HG02588 (cell line): ENCODE measurements around the gene TMEM117.
A peak's percentile ranks its signal among the peaks of the same experiment; 100 is the strongest.

ENCODE experiments used
- ATAC-seq: cut with Tn5 transposase; IDR thresholded peaks from one replicate; pipeline ENCODE4 v1.9.1; 2021; ENCODE audit warnings: mild to moderate bottlenecking, moderate library complexity; ENCODE audit not compliant: unreplicated experiment

Gene TMEM117

DNA sequence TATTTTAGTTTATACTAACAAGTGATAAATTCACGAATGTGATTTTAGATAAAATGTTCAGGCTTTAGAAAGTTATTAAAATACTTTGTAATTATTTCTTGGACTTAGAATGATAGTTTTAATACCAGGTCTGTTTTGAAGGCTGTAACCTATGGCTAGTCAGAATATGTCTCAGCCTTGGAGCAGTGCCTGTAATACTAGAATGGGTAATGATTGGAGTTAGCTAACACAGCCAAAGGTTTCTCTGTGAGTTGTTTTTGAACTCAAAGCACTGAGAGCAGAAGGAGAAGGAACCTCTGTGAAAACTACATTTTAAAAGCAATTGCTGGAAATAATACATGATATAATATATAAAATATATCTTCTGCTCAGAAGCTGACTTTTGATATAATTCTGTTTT is 110.1 kb downstream of the TMEM117 start:
- no peak for ATAC-seq

DNA sequence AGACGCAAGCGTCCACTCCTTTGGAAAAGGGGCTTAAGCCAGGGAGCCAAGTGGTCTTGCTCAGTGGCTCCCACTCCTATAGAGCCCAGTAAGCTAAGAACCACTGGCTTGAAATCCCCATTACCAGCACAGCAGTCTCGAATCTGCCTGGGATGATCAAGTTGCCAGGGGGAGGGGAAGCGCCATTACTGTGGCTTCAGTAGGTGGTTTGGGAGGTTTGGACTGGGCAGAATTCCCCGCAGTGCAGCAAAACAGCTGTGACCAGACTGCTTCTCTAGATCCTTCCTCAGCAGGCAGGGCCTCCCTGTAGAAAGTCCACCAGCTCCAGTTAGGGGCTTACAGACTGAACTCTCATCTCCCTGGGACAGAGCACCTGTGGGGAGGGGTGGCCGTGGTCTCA is 115.4 kb downstream of the TMEM117 start:
- ATAC-seq: no peak

DNA sequence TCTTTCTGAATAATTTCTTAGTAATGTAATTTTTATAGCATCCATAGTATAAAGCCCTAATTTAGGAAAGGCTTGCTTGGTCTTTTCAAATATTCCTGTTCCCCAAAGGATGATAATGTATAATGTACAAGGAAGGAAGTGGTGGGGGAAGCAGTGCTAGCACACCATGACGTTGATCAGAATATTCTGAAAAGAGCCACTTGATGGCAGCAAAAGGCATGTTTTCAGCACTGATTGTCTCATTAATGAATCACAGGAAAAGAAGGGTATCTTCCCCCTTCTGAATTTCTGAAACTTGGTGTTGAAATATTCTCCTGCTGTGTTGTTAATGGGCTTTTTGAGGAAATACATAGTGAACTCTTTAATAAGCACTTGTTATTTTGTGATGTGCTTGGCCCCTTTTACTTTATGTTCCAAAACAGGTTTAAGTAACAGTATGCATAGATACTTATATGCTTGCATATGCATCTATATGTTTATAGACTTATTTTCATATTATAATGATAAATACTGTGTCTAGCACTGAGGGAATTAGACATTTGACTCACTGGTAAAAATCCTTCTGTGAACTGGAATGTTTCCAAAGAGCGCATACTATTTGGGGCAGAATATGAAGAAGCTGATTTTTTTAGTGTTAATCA is 122.0 kb downstream of the TMEM117 start:
- peak; percentile 89 for ATAC-seq

DNA sequence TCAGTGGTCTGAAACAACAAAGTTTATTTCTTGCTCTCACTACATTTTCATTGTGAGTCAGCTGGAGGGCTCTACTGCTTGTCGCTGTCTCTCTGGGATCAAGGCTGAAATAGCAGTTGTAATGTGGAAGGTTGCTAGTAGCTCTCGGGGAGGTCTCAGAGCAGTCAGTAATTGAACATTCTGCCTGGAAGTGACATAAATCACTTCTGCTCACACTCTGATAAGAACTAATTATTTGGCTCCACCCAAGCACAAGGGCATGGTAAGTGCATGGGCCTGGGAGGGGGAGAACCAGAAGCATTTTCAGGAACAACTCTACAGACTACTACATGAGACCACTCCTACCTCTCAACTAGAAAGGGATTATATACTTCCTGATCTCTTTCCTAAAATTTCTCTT is 128.2 kb downstream of the TMEM117 start:
- ATAC-seq: no peak

DNA sequence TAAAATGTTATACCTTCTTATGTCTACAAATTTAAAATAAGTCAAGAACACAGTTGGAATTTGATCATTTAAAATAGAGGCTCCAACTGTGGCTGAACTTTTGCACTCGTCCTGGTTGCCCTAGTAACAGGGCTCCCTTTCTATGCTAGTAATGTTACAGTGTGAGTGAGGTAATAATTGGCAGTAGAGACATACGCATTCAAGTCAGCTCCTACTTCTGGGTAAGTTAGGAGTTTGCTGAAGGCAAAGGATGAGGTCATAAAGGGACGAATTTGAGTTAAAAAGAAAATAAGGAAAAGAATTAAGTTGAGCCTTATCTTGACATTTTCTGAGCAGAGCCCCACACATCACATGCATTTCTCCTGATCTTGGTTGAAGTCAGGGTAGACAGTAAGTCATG is 129.1 kb downstream of the TMEM117 start:
- ATAC-seq: no peak

DNA sequence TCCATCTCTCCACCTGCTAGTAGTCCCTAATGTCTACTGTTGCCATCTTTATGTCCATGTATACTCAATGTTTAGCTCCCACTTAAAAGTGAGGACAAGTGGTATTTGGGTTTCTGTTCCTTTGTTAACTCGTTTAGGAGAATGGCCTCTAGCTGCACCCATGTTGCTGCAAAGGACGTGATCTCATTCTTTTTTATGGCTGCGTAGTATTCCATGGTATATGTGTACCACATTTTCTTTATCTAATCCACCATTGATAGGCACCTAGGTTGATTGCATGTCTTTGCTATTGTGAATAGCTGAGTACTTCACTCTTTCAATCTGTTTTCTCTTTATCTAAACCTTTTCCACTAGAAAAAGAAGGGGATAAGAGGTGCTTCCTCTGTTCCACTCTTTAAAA is 130.0 kb downstream of the TMEM117 start:
- no peak for ATAC-seq

DNA sequence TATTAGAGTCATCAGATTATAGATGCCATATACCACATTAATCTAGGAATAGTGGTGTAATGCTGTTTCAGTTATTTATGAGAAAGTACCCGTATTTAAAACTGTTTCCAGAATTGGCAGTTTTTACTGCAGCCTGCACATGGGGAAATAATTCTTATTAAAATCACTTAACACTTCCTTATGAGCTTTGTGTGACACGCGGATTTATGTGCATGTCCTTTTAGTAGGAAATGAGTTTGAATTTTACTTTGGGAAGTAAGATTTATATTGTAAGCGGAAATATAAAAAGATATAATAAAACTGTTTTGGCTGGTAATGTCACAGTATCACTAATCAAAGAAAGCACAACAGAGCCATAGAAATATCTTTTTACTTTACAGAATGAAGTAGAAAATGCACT is 132.9 kb downstream of the TMEM117 start:
- no peak for ATAC-seq

DNA sequence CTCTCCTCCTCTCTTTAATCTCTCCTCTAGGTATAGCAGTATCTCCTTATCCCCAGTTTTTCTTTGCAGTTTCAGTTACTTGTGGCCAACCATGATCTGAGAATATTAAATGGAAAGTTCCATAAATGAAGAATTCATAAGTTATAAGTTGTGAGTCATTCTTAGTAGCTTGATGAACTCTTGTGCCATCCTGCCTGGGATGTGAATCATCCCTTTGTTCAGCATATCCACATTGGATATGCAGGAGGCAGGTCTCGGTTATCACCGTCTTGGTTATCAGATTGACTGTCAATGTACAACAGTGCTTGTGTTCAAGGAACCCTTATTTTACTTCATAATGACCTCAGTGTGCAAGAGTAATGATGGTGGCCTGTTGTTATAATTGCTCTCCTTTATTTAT is 134.0 kb downstream of the TMEM117 start:
- ATAC-seq: no peak

DNA sequence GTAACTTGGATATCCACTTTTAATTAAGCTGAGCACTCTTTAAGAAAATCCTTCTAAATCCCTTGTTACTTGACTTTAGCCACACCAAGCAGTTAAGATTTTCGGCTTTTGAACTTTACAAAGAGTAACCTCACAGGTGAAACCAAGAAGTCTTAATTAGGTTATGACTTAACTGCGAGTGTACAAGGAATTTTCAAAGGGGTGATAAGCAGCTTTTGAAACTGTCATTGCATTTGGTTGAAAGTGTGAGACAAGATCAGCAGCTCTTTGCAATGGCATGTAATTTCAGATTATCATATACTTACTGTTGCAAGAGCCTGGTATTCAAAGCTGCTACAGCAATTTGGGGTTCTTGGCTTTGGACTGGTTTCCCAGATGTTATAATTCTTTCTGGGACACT is 137.5 kb downstream of the TMEM117 start:
- no peak for ATAC-seq

DNA sequence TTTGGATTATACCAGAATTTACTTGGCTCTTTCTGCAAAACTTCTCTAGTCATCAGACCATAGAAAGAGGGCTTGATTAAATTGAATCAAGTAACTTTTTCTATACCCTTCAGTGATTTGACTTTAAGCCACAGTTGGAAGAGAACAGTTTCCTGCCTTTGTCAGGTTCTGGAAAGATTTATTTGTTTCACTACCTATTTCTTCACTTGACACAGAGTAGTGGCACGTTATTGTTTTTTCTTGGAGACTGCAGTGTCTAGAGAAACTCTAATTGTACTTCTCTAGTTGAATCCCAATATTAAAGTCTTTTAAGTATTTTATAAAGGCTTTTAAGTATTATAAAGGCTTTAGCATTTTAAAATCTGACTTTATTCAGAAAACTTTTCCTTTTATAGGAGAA is 138.1 kb downstream of the TMEM117 start:
- ATAC-seq: no peak

DNA sequence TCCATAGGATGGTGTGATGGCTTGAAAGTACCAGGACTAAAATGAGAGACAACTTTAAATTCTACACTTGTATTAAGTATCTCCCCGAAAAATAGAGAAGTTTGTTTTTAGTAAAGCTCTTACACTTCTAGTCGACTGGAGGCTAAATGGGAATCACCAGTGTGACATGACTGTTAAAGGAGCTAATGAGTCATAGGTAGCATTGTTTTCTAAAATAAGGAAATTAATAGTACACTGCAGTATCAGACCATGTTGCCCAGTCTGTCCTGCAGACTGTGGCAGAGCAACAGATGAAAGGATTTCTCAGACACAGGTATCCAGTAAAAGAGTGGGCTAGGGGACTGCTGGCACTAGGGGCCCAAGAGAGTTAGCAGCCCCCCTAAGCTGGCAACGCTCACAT is 140.1 kb downstream of the TMEM117 start:
- no peak for ATAC-seq

DNA sequence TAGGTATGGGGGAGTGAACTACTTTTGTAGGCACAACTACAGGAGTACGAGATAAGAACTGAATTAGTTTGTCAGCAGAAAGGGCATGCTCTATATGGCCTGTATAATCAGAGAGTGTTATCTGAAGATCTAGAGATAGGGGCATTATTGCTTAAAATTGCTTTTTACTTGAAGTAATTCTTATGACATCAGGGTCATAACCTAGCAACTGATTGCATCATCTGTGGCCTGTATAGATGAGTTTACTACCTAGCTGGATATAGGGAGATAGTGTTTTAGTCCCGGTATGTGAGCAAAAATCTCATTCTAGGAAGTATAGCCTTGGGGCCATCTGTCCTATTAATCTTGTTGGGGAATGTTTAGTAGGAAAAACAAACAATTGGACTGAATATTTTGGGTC is 142.7 kb downstream of the TMEM117 start:
- ATAC-seq: no peak

DNA sequence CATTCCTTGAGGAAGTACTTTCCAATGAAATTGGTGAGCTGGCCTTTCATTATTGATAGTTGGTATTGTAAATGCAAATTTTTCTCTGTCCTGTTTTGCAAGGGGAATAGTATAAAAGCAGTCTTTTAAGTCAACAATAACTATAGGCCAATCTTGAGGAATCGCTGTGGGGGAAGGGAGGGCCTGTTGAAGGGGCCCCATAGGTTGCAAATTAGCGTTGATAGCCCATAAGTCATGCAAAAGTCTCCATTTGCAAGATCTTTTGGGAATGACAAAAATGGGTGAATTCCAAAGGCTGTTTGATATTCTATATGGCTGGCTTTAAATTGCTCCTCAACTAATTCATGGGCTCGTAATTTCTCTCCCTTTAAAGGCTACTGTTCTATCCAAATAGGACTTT is 143.6 kb downstream of the TMEM117 start:
- no peak for ATAC-seq

DNA sequence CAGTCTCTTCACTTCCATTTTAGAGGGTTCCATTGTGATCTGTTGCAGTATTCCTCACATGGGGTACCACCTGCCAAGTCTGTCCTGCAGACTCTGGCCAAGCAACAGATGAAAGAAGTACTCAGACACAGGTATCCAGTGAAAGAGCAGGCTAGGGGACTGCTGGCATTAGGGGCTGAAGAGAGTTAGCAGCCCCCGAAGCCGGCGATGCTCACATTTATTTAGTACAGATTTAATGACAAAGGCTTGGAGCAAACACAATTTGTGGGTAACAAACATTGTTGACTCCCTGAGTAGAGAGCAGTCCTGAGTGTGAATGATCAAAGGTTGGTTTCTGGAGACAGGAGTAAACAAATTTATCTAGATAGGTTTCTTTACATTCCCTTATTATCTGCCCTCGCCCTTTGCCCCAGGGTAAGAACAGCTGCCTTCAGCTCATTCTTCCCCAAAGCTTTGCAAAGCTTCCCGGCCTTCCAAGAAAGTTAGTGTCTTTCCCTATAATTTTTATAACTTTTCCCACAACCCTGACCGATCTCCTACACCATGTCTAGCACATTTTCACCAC is 144.8 kb downstream of the TMEM117 start:
- ATAC-seq: no peak

DNA sequence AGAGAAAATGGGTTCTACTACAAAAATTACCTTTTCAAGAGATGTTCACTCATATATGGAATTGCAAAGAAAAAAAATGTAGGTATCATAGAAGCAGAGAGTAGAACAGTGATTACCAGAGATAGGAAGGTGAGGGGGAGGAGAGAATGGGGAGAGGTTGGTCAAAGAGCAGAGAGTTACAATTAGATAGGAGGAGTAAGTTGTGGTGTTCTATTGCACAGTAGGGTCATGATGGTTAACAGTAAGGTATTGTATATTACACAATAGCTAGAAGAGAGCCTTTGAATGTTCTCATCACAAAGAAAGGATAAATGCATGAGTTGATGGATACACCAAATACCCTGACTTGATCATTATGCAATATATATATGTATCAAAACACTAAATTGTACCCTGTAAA is 145.8 kb downstream of the TMEM117 start:
- ATAC-seq: no peak

DNA sequence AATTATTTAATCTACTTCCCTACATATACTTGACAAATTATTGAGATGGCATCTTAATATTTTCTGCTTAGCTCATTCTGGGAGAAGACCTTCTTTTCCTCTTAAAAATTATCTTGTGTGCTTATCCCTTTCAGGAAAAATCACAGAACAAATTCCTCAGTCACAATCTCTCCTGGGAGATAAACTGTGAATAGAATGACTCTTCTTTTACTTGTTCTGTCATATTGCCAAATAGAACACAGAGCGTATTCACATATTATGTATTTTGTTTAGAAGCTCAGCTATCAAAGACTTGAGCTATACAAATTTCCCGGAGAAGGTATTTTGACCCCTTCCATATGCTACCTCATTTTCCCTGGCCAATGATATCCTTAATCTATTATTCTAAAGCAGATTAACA is 146.7 kb downstream of the TMEM117 start:
- ATAC-seq: no peak

DNA sequence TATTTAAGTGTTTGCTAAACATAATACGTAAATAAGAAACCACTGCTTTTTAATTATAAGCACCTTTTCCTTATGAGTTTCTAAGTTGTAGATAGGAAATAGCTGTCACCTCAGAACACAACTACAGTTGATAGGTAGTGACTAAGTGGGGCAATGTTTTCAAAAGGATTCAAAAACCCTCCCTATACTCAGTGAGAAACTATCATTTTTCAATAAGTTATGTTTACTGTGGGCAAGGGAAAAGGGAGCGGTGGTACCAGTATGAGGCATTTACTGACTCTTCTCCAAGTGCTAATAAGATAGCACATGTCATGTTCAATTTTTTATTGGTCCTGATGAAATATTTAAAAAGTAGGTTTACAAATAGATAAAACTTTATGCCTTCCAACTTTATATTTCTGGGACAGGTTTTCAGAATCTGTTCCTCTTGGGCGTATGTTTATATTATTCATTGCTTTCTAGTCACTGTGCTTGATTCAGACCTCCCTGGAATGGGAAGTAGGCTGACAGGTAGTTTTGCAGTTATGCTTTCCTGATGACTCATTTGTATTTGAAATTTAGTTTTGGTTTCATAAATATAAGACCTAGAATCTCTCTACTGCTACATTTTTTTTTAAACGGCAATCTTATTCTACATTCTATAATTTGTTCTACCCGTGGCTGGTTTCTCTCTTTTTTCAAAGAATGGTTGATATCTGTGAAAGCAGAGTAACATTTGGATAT is 153.1 kb downstream of the TMEM117 start:
- peak; percentile 94 for ATAC-seq

DNA sequence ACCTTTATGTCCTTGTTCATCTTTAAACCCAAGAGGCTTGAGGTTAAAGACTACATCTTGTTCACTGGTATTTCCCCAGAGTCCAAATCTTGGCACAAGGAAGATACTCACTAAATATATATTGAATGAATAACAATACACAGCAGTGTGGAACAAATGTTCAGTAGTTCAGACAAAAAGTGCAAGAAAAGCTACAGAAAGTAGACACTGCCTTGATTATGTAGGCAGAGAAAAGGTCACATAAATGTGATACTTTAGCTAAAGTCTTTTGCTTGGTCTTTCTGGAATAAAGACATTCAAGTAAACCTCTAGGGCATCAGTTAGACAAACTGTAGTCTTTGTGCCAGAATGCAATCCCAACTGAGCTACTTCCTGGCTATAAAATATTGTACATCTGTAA is 157.0 kb downstream of the TMEM117 start:
- ATAC-seq: no peak

DNA sequence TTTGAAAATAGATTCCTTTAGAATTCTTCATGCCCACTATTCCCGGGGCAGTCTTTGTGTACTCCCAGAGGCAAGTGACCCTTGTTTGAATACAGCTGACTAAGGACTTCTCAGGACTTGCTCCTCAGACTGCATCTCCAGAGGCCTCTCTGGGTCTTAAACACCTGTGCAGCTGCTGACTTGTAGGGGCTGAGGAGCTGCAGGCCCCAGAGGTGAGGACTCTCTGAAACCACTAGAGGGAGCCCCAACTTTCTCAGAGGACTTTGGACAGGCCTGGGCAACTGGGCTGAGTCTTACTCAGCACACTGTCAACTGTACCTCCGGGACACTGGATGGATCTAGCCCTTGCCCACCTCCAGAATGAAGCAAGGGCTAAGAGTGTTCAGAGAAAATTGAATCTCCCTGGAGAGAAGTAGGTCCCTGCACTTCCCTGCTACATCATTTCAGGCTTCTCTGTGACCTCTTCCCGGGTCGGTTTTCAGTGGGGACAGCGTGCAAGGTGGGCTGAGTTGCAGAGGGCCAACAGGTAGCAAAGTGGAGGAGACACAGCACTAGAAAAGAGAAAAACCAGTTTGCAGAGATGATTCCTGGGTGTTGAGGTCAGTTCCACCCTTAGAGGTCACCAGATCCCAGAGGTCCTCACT is 164.6 kb downstream of the TMEM117 start:
- peak; percentile 96 for ATAC-seq

DNA sequence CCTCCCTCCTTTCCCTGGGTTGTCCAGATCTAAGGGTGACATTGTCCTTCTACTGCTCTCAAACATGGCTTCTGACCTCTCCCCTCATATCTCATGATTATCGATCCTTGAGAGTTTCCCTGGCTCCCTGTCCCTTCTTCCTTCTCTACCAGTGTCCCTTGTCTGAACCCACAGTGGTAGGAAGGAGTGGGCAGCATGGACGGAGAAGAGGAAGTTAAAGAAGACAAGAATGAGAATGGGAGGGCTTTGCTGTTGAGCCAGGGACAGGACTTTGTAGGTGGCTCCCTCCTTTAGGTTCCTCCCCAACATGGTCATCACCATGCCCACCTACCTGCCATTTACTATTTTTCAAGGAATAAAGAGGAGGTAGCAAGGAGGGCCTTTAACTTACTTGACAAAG is 166.7 kb downstream of the TMEM117 start:
- no peak for ATAC-seq

DNA sequence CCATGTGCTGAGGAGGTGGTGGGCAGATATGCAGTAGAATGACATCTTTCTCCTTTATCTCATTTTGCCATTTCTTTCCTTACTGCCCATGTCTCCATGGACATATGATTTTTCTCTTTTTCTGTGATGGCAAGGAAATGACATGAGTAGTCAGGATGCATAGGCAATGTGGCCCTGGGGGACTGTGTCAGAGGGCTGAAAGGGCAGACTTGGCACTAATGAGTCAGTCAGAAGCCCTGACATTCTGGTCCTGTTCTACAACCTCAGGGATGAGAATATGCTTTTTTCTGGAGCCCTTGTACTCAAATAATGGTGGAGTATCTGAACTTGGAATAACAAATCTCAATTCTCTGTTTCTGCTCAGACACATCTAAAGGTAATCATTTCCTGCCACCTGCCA is 167.8 kb downstream of the TMEM117 start:
- no peak for ATAC-seq

DNA sequence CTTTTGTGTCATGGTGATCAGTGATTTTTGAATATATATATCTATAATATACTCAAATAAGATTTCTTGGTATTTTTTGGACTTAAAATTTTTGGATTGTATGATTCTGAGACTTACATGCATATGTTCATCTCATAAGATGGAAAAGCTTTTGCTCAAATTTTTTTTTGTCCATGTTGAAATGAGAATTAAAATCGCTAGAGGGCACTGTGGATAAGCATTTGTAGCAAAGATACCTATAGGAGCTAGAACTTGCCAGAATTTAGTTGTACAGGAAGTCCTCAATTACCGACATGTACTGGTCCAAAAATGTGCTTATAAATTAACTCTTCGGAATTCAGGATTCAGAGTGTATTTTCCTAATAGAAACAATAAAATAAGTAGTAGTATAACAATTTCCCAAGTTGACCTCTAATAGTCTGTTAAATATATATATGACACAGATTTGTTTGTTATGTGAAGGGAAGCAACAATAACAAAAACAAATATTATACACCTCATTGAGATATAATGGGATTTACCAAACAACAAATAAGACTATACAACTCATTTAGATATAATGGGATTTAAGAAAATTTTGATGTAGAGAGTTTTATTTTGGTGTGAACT is 179.6 kb downstream of the TMEM117 start:
- peak; percentile 63 for ATAC-seq
